Progenitor cell of endocrine pancreas (in vitro differentiated cells): Measurements from ENCODE around the gene TSPAN5. TPM values are rescaled to one million over a fixed set of nuclear protein-coding genes. Genes with fewer than 3 reads are reported as not detected.

Source experiments
- DNase-seq: peaks from one replicate; pipeline ENCODE4 v3.0.0; 2021; ENCODE audit warnings: low spot score; ENCODE audit not compliant: unreplicated experiment
- H3K27ac Mint-ChIP-seq: 2 replicates; pipeline ENCODE4 v1.8.0; 2021; ENCODE audit warnings: mild to moderate bottlenecking, moderate library complexity, mixed read lengths
- H3K27me3 Mint-ChIP-seq: 2 replicates; pipeline ENCODE4 v1.8.0; 2021; ENCODE audit warnings: mixed read lengths
- H3K36me3 Mint-ChIP-seq: 2 replicates; pipeline ENCODE4 v1.8.0; 2022; ENCODE audit warnings: mixed read lengths; ENCODE audit not compliant: insufficient read depth
- H3K4me1 Mint-ChIP-seq: 2 replicates; pipeline ENCODE4 v1.8.0; 2021; ENCODE audit warnings: low read depth, mixed read lengths
- H3K4me3 Mint-ChIP-seq: 2 replicates; pipeline ENCODE4 v1.8.0; 2021; ENCODE audit warnings: low read depth, mild to moderate bottlenecking, moderate library complexity, mixed read lengths
- H3K9me3 Mint-ChIP-seq: 2 replicates; pipeline ENCODE4 v1.8.0; 2021; ENCODE audit warnings: low read depth, mixed read lengths
- CTCF ChIP-seq: fragments of 200-600 bp; sonication (generic); IDR thresholded peaks from one replicate; pipeline ENCODE4 v1.5.0; 2021; ENCODE audit warnings: antibody characterized with exemption, mild to moderate bottlenecking; ENCODE audit not compliant: unreplicated experiment
- total RNA-seq: library from RNA; stranded (reverse); gene quantifications from 2 replicates; pipeline ENCODE4 v1.2.1, GENCODE V29; 2021

The TSPAN5 gene
- total RNA-seq, 1 donor from 2014 or later, result 6.1 TPM

DNA sequence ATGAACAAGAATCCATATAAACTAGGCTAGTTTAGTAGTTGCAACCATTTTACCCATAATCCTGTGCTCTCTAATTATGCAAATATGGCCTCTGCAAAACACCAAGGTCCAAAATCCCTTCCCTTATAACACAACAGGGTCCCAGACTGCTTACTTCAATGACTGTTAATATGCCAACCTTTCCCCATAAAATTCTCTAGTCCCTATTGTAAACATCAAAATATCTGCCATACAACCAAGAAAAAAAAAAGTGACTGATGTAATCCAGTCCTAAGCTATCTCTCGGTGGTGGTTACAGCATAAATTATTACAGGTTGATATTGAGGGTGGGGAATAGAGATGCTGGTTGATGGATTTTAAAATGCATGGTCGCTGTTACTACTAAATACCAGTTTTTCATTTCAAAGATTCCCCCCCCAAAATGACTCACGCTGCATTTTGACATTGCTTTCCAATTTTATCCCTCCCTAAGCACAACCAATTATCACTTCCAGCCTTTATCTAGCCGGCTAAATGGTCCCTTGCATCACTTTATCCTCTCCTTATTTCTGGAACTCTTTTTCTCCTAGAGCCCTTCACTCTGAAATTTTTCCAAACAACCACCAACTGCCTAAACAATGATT lies 44.8 kb downstream of the TSPAN5 start:
- no peaks in the 10 kb centered on the region for H3K9me3 Mint-ChIP-seq
- peaks cover 15% of the 10 kb centered on the region for H3K4me1 Mint-ChIP-seq
- H3K4me3 Mint-ChIP-seq, result no peak overlapping the region
- H3K27me3 Mint-ChIP-seq, result peaks cover 7% of the 10 kb centered on the region
- DNase-seq, result no peak
- no peaks in the 10 kb centered on the region for H3K36me3 Mint-ChIP-seq
- peak overlapping the region; percentile 10 for H3K27ac Mint-ChIP-seq
- no peak for TF ChIP-seq CTCF

DNA sequence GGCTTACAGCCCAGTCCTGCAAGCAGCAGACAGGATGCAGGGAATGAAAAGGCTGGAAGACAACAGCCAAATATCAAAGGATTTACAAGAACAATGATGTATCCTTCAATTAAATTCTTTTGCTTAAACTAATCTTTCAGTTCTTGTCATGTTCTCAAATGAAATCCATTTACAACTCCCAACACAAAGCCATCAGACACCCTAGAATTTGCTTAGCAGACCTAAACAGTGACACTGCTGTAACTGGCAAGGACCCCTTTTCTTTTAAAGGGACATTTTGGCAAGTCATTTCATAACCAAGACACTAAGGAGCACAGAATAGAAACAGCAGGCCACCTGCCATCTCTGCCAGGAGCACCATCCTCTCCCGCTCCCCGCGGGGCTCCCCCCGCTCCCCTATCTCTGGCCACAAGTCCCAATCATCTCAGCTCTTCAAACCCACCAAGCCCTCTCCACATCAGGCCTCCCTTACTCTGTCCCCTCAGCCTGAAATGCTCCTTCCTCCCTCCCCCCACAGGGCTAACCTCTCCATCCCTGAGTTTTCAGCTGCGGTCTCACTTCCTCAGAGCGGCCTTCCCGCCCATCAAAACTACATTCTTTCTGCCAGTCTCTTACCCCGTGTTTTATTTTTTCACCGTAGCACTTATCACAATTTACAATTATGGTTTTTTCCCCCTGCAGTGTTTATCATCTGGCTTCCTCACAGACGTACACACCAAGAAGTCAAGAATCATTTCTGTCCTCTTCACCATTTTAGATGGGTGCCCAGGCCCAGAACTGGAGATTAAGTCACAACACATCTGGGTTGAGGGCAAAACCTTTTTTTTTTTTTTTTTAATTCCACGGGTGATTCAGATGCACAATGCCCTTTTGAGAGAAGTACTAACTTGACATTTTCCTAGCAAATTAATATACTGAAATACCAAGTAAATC lies 45.8 kb downstream of the TSPAN5 start:
- H3K4me1 Mint-ChIP-seq, result peaks cover 15% of the 10 kb centered on the region
- H3K4me3 Mint-ChIP-seq, result no peak overlapping the region
- no peak for DNase-seq
- no peak overlapping the region for H3K27ac Mint-ChIP-seq
- no peak for TF ChIP-seq CTCF
- H3K27me3 Mint-ChIP-seq, result peaks cover 7% of the 10 kb centered on the region
- no peaks in the 10 kb centered on the region for H3K36me3 Mint-ChIP-seq
- H3K9me3 Mint-ChIP-seq, result no peaks in the 10 kb centered on the region

DNA sequence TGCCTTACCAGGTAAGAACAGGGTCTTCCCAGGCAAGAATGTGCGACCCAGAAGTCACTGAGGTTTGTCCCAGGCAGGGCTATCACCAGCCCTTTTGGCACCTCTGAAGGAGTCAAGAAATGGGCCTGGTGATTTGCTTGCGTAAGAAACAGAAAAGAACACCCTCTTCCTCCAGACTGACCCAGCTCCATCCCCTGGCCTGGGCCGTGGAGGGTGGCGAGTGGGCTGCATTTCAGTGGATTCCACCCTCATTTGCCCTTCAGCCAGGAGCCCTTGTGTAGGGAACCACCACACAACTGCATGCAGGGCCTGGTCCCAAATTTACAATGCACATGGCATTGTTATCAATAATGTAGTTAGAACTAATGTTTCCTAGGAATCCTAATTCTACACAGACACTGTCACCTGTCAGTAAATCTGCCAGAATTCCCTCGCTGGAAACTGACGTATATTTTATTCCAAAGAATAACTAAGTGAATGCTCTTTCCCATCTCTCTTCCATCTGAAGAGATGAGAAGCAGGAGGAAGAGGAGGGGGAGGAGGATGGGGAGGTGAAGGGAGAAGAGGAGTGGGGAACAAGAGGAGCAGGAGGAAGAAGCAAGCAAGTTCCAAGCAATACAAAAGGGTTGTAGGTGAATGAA lies 46.6 kb downstream of the TSPAN5 start:
- Mint-ChIP-seq H3K36me3 (no peaks in the 10 kb centered on the region), H3K4me3 (no peak overlapping the region), H3K4me1 (peaks cover 15% of the 10 kb centered on the region), H3K27me3 (peaks cover 7% of the 10 kb centered on the region), H3K27ac (no peak overlapping the region), H3K9me3 (no peaks in the 10 kb centered on the region)
- TF ChIP-seq CTCF, result no peak
- no peak for DNase-seq

DNA sequence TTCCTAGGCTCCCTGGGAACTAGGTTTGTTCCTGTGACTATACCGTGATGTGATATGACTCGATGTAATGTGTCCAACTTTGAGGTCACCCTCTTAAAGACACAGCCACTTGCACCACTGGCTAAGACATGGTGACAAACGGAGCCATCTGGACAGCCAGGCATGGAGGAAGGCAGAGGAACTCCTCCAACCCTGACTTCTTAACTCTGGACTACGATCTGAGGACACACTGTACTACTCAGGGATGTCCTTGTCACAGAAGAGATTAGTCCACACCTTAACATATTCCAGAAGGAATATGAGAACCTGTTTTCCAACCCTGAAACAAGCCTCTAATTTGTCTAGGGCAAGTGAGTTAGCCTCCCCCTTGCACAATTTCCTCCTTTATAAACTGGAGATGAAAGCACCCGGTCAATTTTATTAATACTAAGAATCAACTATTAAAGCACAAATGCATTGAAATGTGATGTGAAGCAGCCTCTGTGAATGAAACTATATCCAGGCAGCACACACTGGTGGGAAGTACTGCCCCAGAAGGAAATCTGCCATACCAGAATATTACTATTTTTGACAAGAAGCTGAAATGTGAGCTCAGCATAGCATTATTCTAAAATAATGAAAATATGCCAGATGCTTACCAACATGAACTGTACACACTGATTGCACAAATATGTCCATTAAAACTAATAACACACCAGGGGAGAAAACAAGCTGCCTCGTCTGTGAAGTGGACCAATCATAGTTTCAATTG lies 47.3 kb downstream of the TSPAN5 start:
- TF ChIP-seq CTCF, result no peak
- DNase-seq, result no peak
- H3K36me3 Mint-ChIP-seq, result no peaks in the 10 kb centered on the region
- peaks cover 11% of the 10 kb centered on the region for H3K4me1 Mint-ChIP-seq
- peaks cover 10% of the 10 kb centered on the region for H3K27me3 Mint-ChIP-seq
- no peaks in the 10 kb centered on the region for H3K9me3 Mint-ChIP-seq
- no peak overlapping the region for H3K27ac Mint-ChIP-seq
- H3K4me3 Mint-ChIP-seq, result no peak overlapping the region

DNA sequence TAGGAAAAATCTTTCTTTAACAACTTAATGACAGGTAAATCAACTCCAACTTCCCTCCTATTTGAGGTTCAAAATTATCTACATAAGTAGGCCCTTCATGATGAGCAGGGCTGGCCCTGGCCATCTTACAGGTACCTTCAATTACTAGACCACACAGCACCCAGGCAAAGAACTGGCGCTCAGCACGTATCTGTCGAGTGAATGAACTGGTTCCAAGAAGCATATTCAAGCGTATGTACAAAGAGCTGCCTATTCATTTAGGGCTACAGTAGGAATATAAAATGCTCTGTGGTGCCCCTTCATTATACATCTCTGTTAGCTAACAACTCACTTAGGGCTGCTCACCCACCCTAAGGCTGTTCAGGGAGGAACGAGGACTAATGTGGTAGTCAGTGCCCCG lies 48.0 kb downstream of the TSPAN5 start:
- Mint-ChIP-seq H3K27ac (no peak overlapping the region), H3K36me3 (no peaks in the 10 kb centered on the region), H3K9me3 (no peaks in the 10 kb centered on the region), H3K27me3 (peaks cover 10% of the 10 kb centered on the region), H3K4me1 (peaks cover 7% of the 10 kb centered on the region), H3K4me3 (no peak overlapping the region)
- DNase-seq, result no peak
- no peak for TF ChIP-seq CTCF
